ENCODE data around the gene RAP1GDS1. TPM values are rescaled to one million over a fixed set of nuclear protein-coding genes. Genes with fewer than 3 reads are reported as not detected.
"Not testable (repeated sequence)": the region's sequence is repeated elsewhere in the genome, so short reads cannot be mapped to it uniquely, and the experiment has no call there.

The RAP1GDS1 gene
- polyA plus RNA-seq, 1 donor: 21.9 TPM

GRCh38 chr4:98476891-98477290 lies 215.7 kb downstream of the RAP1GDS1 start:
- 83% methylated on average over 2 of the region's 9 CpGs for WGBS (ENCODE audit: insufficient coverage, low lambda C conversion rate)
- H3K4me3 ChIP-seq (ENCODE audit: low read length): no peak overlapping the region
- H3K27ac ChIP-seq (ENCODE audit: low read length): no peak overlapping the region
- H3K36me3 ChIP-seq (ENCODE audit: control insufficient read depth, insufficient read depth, low read length): no peaks in the 10 kb centered on the region
- H3K4me1 ChIP-seq (ENCODE audit: control insufficient read depth, insufficient read depth, low read length): no peaks in the 10 kb centered on the region
- no peaks in the 10 kb centered on the region for H3K27me3 ChIP-seq (ENCODE audit: control insufficient read depth, insufficient read depth, low read length)
- no peak for DNase-seq
- H3K9me3 ChIP-seq (ENCODE audit: control insufficient read depth, low read depth, low read length): no peaks in the 10 kb centered on the region

- not testable (repeated sequence) for H3K27me3 ChIP-seq (ENCODE audit: control insufficient read depth, insufficient read depth, low read length); H3K4me3 ChIP-seq (ENCODE audit: low read length); H3K4me1 ChIP-seq (ENCODE audit: control insufficient read depth, insufficient read depth, low read length); DNase-seq; H3K36me3 ChIP-seq (ENCODE audit: control insufficient read depth, insufficient read depth, low read length); H3K9me3 ChIP-seq (ENCODE audit: control insufficient read depth, low read depth, low read length); H3K27ac ChIP-seq (ENCODE audit: low read length)
- no CpG with 5 or more reads among the region's 2 CpGs for WGBS (ENCODE audit: insufficient coverage, low lambda C conversion rate)
Measured at GRCh38 chr4:98479590-98479989, 218.4 kb downstream of the RAP1GDS1 start.

- WGBS (ENCODE audit: insufficient coverage, low lambda C conversion rate): no CpG with 5 or more reads among the region's 5 CpGs
- H3K9me3 ChIP-seq (ENCODE audit: control insufficient read depth, low read depth, low read length): no peaks in the 10 kb centered on the region
- H3K27ac ChIP-seq (ENCODE audit: low read length): no peak overlapping the region
- H3K36me3 ChIP-seq (ENCODE audit: control insufficient read depth, insufficient read depth, low read length): no peaks in the 10 kb centered on the region
- H3K27me3 ChIP-seq (ENCODE audit: control insufficient read depth, insufficient read depth, low read length): no peaks in the 10 kb centered on the region
- no peaks in the 10 kb centered on the region for H3K4me1 ChIP-seq (ENCODE audit: control insufficient read depth, insufficient read depth, low read length)
- H3K4me3 ChIP-seq (ENCODE audit: low read length): no peak overlapping the region
- DNase-seq: no peak
Measured at GRCh38 chr4:98480535-98480934, 219.4 kb downstream of the RAP1GDS1 start.

GRCh38 chr4:98481167-98481566 lies 220.0 kb downstream of the RAP1GDS1 start:
- WGBS (ENCODE audit: insufficient coverage, low lambda C conversion rate): no CpG with 5 or more reads among the region's 3 CpGs

GRCh38 chr4:98482503-98482846 lies 221.3 kb downstream of the RAP1GDS1 start:
- WGBS (ENCODE audit: insufficient coverage, low lambda C conversion rate): 100% methylated on average over 1 of the region's 3 CpGs
- DNase-seq: no peak
- Histone ChIP-seq H3K27ac (ENCODE audit: low read length) (no peak overlapping the region), H3K4me1 (ENCODE audit: control insufficient read depth, insufficient read depth, low read length) (no peaks in the 10 kb centered on the region), H3K9me3 (ENCODE audit: control insufficient read depth, low read depth, low read length) (no peaks in the 10 kb centered on the region), H3K27me3 (ENCODE audit: control insufficient read depth, insufficient read depth, low read length) (no peaks in the 10 kb centered on the region), H3K36me3 (ENCODE audit: control insufficient read depth, insufficient read depth, low read length) (no peaks in the 10 kb centered on the region), H3K4me3 (ENCODE audit: low read length) (no peak overlapping the region)

More at GRCh38 chr4:98481167-98481566, 220.0 kb downstream of the RAP1GDS1 start:
- Histone ChIP-seq H3K27ac (ENCODE audit: low read length) (no peak overlapping the region), H3K9me3 (ENCODE audit: control insufficient read depth, low read depth, low read length) (no peaks in the 10 kb centered on the region), H3K27me3 (ENCODE audit: control insufficient read depth, insufficient read depth, low read length) (no peaks in the 10 kb centered on the region), H3K4me3 (ENCODE audit: low read length) (no peak overlapping the region), H3K4me1 (ENCODE audit: control insufficient read depth, insufficient read depth, low read length) (no peaks in the 10 kb centered on the region), H3K36me3 (ENCODE audit: control insufficient read depth, insufficient read depth, low read length) (no peaks in the 10 kb centered on the region)
- no peak for DNase-seq

- Histone ChIP-seq H3K27me3 (ENCODE audit: control insufficient read depth, insufficient read depth, low read length) (no peaks in the 10 kb centered on the region), H3K27ac (ENCODE audit: low read length) (no peak overlapping the region), H3K9me3 (ENCODE audit: control insufficient read depth, low read depth, low read length) (no peaks in the 10 kb centered on the region), H3K4me1 (ENCODE audit: control insufficient read depth, insufficient read depth, low read length) (no peaks in the 10 kb centered on the region), H3K4me3 (ENCODE audit: low read length) (no peak overlapping the region), H3K36me3 (ENCODE audit: control insufficient read depth, insufficient read depth, low read length) (no peaks in the 10 kb centered on the region)
- DNase-seq: no peak
- 96% methylated on average over 5 of the region's 10 CpGs for WGBS (ENCODE audit: insufficient coverage, low lambda C conversion rate)
Measured at GRCh38 chr4:98482847-98483806, 221.9 kb downstream of the RAP1GDS1 start.

- Histone ChIP-seq H3K4me1 (ENCODE audit: control insufficient read depth, insufficient read depth, low read length) (no peaks in the 10 kb centered on the region), H3K36me3 (ENCODE audit: control insufficient read depth, insufficient read depth, low read length) (no peaks in the 10 kb centered on the region), H3K27me3 (ENCODE audit: control insufficient read depth, insufficient read depth, low read length) (no peaks in the 10 kb centered on the region), H3K9me3 (ENCODE audit: control insufficient read depth, low read depth, low read length) (no peaks in the 10 kb centered on the region), H3K4me3 (ENCODE audit: low read length) (no peak overlapping the region), H3K27ac (ENCODE audit: low read length) (no peak overlapping the region)
- no peak for DNase-seq
- no CpG with 5 or more reads among the region's 3 CpGs for WGBS (ENCODE audit: insufficient coverage, low lambda C conversion rate)
Measured at GRCh38 chr4:98484031-98484430, 222.8 kb downstream of the RAP1GDS1 start.

GRCh38 chr4:98485816-98486345 lies 224.7 kb downstream of the RAP1GDS1 start:
- no peak for DNase-seq
- Histone ChIP-seq H3K27ac (ENCODE audit: low read length) (no peak overlapping the region), H3K4me1 (ENCODE audit: control insufficient read depth, insufficient read depth, low read length) (no peaks in the 10 kb centered on the region), H3K4me3 (ENCODE audit: low read length) (no peak overlapping the region), H3K27me3 (ENCODE audit: control insufficient read depth, insufficient read depth, low read length) (no peaks in the 10 kb centered on the region), H3K9me3 (ENCODE audit: control insufficient read depth, low read depth, low read length) (no peaks in the 10 kb centered on the region), H3K36me3 (ENCODE audit: control insufficient read depth, insufficient read depth, low read length) (no peaks in the 10 kb centered on the region)
- WGBS (ENCODE audit: insufficient coverage, low lambda C conversion rate): 93% methylated on average over 5 of the region's 7 CpGs

- H3K4me3 ChIP-seq (ENCODE audit: low read length): no peak overlapping the region
Measured at GRCh38 chr4:98490251-98490650, 229.1 kb downstream of the RAP1GDS1 start.

GRCh38 chr4:98491899-98492559 lies 230.8 kb downstream of the RAP1GDS1 start:
- no peak for DNase-seq
- WGBS (ENCODE audit: insufficient coverage, low lambda C conversion rate): no CpG with 5 or more reads among the region's 7 CpGs
- Histone ChIP-seq H3K4me1 (ENCODE audit: control insufficient read depth, insufficient read depth, low read length) (no peaks in the 10 kb centered on the region), H3K4me3 (ENCODE audit: low read length) (no peak overlapping the region), H3K27ac (ENCODE audit: low read length) (no peak overlapping the region), H3K36me3 (ENCODE audit: control insufficient read depth, insufficient read depth, low read length) (no peaks in the 10 kb centered on the region), H3K9me3 (ENCODE audit: control insufficient read depth, low read depth, low read length) (no peaks in the 10 kb centered on the region), H3K27me3 (ENCODE audit: control insufficient read depth, insufficient read depth, low read length) (no peaks in the 10 kb centered on the region)

More at GRCh38 chr4:98490251-98490650, 229.1 kb downstream of the RAP1GDS1 start:
- no CpG with 5 or more reads among the region's 3 CpGs for WGBS (ENCODE audit: insufficient coverage, low lambda C conversion rate)
- Histone ChIP-seq H3K4me1 (ENCODE audit: control insufficient read depth, insufficient read depth, low read length) (no peaks in the 10 kb centered on the region), H3K27me3 (ENCODE audit: control insufficient read depth, insufficient read depth, low read length) (no peaks in the 10 kb centered on the region), H3K36me3 (ENCODE audit: control insufficient read depth, insufficient read depth, low read length) (no peaks in the 10 kb centered on the region), H3K27ac (ENCODE audit: low read length) (no peak overlapping the region), H3K9me3 (ENCODE audit: control insufficient read depth, low read depth, low read length) (no peaks in the 10 kb centered on the region)
- DNase-seq: no peak

Data from large intestine (tissue), 3 donors.